Measurements from ENCODE around the gene OR11H7.
"Not testable (repeated sequence)": the region's sequence is repeated elsewhere in the genome, so short reads cannot be mapped to it uniquely, and the experiment has no call there.

OR11H7 gene

DNA sequence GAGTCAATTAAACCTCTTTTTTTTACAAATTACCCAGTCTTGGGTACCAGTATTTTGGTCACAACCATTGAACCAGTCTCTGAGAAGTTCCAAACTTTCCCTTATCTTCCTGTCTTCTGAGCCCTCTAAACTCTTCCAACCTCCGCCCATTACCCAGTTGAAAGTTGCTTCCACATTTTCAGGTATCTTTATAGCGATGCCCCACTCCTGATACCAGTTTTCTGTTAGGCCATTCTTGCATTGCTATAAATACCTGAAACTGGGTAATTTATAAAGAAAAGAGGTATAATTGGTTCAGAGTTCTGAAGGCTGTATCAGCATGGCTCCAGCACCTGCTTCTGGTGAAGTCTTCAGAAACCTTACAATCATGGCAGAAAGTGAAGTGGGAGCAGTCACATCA is 45.3 kb downstream of the OR11H7 start:
- intact Hi-C loops (cut with DNase I), result no loop called here

DNA sequence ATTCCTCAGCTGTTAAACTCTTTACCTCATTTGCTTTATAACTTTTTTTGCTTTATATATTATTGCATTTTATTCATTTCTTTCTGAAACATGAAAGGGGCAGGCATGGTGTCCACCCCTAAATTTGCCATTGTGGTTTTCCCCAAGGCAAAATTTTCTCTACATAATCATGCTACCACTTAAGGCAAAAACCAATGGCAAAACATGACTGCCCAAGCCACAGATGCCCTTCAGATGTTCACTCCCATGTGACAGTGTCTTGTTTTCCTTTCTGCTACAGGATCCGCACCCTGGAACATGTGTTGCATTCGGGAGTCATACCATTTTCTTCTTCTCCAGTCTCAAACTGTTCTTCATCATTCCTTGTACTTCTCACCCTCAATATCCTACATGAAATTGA is 48.6 kb downstream of the OR11H7 start:
- intact Hi-C loops (cut with DNase I), result no loop called here
- no peak for DNase-seq

More for the DNA sequence above, 45.3 kb downstream of the OR11H7 start:
- no peak for DNase-seq

DNA sequence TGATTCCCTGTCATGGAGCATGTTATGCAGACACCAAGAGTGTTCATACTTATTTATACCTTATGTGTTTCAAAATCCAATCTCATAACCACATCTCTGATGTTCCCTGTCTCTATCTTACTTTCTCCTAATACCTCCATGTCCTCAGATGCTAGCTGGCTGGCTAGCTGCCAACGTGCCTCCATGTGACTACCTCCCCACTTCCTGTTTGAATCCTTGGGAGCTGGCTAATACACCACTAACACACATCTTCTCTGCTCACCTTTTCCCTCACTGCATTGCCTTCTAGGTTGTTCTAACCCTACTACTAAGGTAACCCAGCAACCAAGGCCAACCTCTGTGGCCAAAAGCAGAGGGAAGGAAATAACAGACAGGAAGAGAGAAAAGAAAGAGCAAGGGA is 49.6 kb downstream of the OR11H7 start:
- DNase-seq, result no peak
- intact Hi-C loops (cut with DNase I), result no loop called here

DNA sequence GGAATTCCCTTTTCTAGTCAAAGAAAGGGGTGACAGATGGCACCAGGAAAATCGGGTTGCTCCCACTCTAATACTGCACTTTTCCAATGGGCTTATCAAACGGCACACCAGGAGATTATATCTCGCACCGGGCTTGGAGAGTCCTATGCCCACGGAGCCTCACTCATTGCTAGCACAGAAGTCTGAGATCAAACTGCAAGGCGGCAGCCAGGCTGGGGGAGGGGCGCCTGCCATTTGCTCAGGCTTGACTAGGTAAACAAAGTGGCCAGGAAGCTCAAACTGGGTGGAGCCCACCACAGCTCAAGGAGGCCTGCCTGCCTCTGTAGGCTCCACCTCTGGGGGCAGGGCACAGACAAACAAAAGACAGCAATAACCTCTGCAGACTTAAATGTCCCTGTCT is 51.5 kb downstream of the OR11H7 start:
- intact Hi-C loops (cut with DNase I); DNase-seq: not testable (repeated sequence)
